GM19452 (cell line): ENCODE data around the gene RGS17.
"Not testable (repeated sequence)": the region's sequence is repeated elsewhere in the genome, so short reads cannot be mapped to it uniquely, and the experiment has no call there.

Experiments
- ATAC-seq: cut with Tn5 transposase; IDR thresholded peaks from one replicate; pipeline ENCODE4 v1.9.1; 2021; ENCODE audit not compliant: unreplicated experiment

The RGS17 gene

GRCh38 chr6:153126218-153126617 is 4.9 kb downstream of the RGS17 start:
- no peak for ATAC-seq

GRCh38 chr6:153125032-153125431 is 6.0 kb downstream of the RGS17 start:
- no peak for ATAC-seq

GRCh38 chr6:153123801-153124200 is 7.3 kb downstream of the RGS17 start:
- no peak for ATAC-seq

GRCh38 chr6:153121311-153121710 is 9.8 kb downstream of the RGS17 start:
- no peak for ATAC-seq

GRCh38 chr6:153117986-153118879 is 12.8 kb downstream of the RGS17 start:
- peak; percentile 99 for ATAC-seq

DNA sequence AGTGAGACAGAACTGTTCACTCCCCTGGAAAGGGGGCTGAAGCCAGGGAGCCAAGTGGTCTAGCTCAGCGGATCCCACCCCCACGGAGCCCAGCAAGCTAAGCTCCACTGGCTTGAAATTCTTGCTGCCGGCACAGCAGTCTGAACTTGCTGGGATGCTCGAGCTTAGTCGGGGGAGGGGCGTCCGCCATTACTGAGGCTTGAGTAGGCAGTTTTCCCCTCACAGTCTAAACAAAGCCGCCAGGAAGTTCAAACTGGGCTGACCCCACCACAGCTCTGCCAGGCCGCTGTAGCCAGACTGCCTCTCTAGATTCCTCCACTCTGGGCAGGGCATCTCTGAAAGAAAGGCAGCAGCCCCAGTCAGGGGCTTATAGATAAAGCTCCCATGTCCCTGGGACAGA is 20.0 kb downstream of the RGS17 start:
- not testable (repeated sequence) for ATAC-seq

DNA sequence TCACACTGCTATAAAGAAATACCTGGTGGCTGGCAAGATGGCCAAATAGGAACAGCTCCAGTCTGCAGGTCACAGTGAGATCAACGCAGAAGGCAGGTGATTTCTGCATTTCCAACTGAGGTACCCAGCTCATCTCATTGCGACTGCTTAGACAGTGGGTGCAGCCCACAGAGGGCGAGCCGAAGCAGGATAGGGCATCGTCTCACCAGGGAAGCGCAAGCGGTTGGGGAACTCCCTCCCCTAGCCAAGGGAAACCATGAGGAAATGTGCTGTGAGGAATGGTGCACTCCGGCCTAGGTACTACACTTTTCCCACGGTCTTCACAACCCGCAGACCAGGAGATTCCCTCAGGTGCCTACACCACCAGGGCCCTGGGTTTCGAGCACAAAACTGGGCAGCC is 20.5 kb downstream of the RGS17 start:
- ATAC-seq = not testable (repeated sequence)

GRCh38 chr6:153108315-153108714 is 22.8 kb downstream of the RGS17 start:
- ATAC-seq = no peak

DNA sequence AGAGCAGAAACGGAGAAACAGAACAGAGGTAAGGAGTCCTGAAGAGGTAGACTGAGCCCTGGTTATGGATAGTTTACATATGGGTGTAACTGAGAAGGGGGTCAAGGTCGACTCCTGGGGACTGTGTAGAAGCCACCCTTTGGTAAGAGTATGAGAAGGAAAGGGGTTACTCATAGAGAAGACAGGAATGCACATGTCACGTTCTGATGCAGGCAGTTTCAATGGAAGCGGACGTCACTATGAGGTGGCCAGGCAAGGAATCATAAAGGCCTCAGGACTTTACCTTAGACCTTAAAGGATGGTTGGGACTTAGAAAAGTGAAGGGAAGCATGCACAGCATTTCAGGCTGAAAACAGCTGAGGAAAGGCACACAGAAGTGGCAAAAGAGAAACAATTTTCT is 25.1 kb downstream of the RGS17 start:
- no peak for ATAC-seq

DNA sequence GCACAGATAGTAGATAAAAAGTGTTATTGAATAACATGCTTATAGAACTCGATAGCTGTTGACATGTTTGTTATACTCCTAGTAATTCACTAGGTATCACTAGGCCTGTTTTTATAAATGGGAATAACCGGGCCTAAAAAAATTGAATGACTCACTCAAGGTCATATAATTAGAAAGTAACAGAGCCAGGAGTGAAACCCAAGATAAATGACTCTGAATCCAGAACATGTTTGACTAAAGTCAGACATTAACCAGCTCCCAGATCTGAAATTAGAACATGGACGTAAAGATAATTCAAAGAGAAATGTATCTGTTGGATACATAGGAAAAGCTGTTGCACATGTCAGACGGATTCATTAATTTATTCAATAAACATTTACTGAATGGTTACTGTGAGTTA is 26.9 kb downstream of the RGS17 start:
- ATAC-seq = no peak

- no peak for ATAC-seq
Observed at GRCh38 chr6:153103319-153103655, 27.8 kb downstream of the RGS17 start.

GRCh38 chr6:153102605-153103318 is 28.3 kb downstream of the RGS17 start:
- no peak for ATAC-seq

GRCh38 chr6:153101461-153101860 is 29.6 kb downstream of the RGS17 start:
- no peak for ATAC-seq

GRCh38 chr6:153099636-153100035 is 31.4 kb downstream of the RGS17 start:
- peak; percentile 63 for ATAC-seq

DNA sequence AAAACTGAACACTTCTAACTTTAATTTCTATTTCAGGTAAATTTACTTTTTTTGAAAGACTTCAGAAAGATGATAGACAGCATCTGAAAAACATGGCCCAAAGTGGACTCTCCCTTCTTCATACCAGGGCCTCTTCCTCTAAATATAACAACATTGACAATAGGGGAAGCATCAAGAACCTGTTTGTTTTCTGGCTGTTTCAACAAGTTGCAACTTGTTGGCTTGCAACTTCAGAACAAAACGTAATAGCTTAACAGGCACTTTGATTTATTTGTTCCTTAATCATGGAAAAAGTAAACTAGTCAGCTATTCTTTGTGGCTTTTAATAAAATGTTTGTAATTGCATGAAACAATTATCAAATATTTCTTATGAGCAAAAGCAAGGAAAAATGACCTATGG is 34.3 kb downstream of the RGS17 start:
- ATAC-seq = no peak

DNA sequence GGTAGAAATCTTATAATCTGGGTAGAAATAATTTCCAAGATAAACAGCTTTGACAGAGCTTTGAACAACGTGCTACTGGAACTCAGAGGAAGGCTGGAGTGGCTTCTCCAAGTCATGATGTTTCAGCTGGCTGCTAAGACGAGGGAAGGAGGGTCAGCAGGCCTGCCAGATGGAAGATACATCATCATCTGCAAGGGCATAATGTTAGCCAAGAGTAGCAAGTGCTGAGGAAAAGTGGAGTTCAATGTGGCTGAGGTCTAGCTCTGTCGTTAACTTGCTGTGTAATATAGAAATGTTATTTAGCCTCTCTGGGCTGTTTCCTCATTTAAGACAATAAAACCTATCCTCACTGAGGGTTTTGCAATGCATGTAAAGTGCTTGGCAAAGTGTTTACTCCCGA is 35.1 kb downstream of the RGS17 start:
- no peak for ATAC-seq

- peak; percentile 83 for ATAC-seq
Observed at GRCh38 chr6:153092082-153093013, 38.7 kb downstream of the RGS17 start.

DNA sequence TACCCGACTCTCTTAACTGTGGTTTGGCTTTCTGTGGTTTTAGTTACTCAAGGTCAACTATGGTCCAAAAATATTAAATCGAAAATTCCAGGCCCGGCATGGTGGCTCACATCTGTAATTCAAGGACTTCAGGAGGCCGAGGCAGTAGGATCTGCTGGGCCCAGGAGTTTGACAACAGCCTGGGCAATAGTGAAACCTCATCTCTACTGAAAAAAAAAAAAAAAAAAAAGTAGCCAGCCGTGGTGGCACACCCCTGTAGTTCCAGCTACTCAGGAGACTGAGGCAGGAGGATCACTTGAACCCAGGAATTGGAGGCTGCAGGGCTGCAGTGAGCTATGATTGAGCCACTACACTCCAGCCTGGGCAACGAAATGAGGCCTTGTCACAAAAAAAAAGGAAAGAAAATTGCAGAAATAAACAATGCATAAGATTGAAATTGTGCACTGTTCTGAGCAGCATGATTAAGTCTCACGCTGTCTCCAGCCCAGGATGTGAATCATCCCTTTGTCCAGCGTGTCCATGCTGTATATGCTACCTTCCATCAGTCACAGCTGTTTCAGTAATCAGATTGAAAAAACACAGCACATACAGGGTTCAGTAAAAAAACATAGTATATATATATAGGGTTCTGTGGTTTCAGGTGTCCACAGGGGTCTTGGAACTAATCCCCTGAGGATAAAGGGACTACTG is 40.7 kb downstream of the RGS17 start:
- ATAC-seq = no peak

DNA sequence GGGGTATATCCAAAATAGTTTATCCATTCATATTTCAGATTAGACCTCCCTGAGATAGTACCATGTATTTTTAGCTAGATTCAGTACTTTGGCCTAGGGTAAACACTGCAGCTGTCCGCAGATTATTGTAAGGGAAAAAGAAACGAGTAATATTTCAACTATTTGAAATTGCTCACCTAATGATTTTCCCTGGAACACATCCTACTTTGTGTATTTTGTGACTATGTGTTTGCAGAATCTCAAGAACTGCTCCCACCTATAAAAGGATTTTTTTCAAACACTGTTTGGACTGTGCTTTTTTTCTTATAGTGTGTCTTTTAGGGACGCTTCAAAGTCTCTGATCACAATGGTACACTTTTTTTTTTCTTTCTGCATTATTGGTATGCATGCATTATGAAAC is 42.3 kb downstream of the RGS17 start:
- no peak for ATAC-seq

- ATAC-seq = no peak
Observed at GRCh38 chr6:153087436-153087835, 43.6 kb downstream of the RGS17 start.
